Lower lobe of right lung (tissue), 2 donors: ENCODE results near the gene PAPPA. TPM values are rescaled to one million over a fixed set of nuclear protein-coding genes. Genes with fewer than 3 reads are reported as not detected.

Experiments used
- ATAC-seq, 2 donors: fragments of 200-7000 bp; cut with Tn5 transposase; one replicate each; pipeline ENCODE4 v1.9.1; 2020 to 2022; ENCODE audit warnings: mild to moderate bottlenecking in 2 of 2, moderate library complexity in 2 of 2
- DNase-seq: peaks from one replicate; pipeline ENCODE4 v3.0.0-alpha.2; 2020
- H3K27ac ChIP-seq: fragments of 200-600 bp; one replicate; pipeline ENCODE4 v1.8.0; 2022
- H3K27me3 ChIP-seq: fragments of 200-600 bp; one replicate; pipeline ENCODE4 v1.8.0; 2022; ENCODE audit warnings: low read depth
- H3K36me3 ChIP-seq: fragments of 200-600 bp; one replicate; pipeline ENCODE4 v1.8.0; 2022; ENCODE audit warnings: mild to moderate bottlenecking
- H3K4me1 ChIP-seq: fragments of 200-600 bp; one replicate; pipeline ENCODE4 v1.8.0; 2022
- H3K4me3 ChIP-seq: fragments of 200-600 bp; one replicate; pipeline ENCODE4 v1.8.0; 2022; ENCODE audit warnings: mild to moderate bottlenecking
- H3K9me3 ChIP-seq: fragments of 200-600 bp; one replicate; pipeline ENCODE4 v1.8.0; 2022
- intact Hi-C: fragments of 100-400 bp; cut with DNase I; formaldehyde crosslinking; loops from one replicate; pipeline ENCODE4 v1.11.0; 2022
- total RNA-seq: library from RNA; stranded (reverse); fragmentation: NEBNext Ultra II Directional; extraction: Animal tissue kit (Norgen Biotek cat#: 25700); gene quantifications from one replicate; pipeline ENCODE4 v1.2.1, GENCODE V29; 2021
- TF ChIP-seq, protein P1 (sequence below): fragments of 200-600 bp; IDR thresholded peaks from one replicate; pipeline ENCODE4 v1.8.0; 2022; ENCODE audit warnings: antibody characterized with exemption, mild to moderate bottlenecking
- donor health status: DM: no; HTN: yes; CAD: no; lungs with severe emphysema.

The PAPPA gene
- total RNA-seq, 1 donor from 2014 or later, result 2.2 TPM

DNA sequence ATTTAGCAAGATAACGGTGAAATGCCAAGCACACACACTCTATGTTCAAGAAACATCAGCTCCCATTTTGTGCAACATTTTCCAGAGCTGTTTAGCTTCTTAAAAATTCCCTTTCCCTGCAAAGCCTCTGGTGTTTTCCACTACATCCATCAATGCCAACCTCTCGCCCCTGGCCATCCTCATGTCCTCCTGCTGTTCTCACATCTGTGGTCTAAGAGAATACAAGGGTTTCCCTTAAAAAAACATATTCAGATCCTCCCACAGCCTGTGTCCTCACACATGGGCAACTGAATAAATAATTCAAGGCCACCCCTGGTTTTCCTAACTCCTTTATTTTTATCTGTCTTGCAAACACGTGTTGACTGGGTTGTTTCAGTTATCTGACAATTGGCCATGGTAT, 70.3 kb downstream of the PAPPA start:
- no peak for DNase-seq
- H3K27ac ChIP-seq, result no peak overlapping the region
- TF ChIP-seq, protein P1, sequence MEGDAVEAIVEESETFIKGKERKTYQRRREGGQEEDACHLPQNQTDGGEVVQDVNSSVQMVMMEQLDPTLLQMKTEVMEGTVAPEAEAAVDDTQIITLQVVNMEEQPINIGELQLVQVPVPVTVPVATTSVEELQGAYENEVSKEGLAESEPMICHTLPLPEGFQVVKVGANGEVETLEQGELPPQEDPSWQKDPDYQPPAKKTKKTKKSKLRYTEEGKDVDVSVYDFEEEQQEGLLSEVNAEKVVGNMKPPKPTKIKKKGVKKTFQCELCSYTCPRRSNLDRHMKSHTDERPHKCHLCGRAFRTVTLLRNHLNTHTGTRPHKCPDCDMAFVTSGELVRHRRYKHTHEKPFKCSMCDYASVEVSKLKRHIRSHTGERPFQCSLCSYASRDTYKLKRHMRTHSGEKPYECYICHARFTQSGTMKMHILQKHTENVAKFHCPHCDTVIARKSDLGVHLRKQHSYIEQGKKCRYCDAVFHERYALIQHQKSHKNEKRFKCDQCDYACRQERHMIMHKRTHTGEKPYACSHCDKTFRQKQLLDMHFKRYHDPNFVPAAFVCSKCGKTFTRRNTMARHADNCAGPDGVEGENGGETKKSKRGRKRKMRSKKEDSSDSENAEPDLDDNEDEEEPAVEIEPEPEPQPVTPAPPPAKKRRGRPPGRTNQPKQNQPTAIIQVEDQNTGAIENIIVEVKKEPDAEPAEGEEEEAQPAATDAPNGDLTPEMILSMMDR, result no peak
- H3K4me1 ChIP-seq, result no peaks in the 10 kb centered on the region
- intact Hi-C loops, result no loop called here
- H3K9me3 ChIP-seq, result no peaks in the 10 kb centered on the region
- ATAC-seq, result no peak
- no peaks in the 10 kb centered on the region for H3K36me3 ChIP-seq
- H3K27me3 ChIP-seq, result no peaks in the 10 kb centered on the region
- H3K4me3 ChIP-seq, result no peak overlapping the region

DNA sequence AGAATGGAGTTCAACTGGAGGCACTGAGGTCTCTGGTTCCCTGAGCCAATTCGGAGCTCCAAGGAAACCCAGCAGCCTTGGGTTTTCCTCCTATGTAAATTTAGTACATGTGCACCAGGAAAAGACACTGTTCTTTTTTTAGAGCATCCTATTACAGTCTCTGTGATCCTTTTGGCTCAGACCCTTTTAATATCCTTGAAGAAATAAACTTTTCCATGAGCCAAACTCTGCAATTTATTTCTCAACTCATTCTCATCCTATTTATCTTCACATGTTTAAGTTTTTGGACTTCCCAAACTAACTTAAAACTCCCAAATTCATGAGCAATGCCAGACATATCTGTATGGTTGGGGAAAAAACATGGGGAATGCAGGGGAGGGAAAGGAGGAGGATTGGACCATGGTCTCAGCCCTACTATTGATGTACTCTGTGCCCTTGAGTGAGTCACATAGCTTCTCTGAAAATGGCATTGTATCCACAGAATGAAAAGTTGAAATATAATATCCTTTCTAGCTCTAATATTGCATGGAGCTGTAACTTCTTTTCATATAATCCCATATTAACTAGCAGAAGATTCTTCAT, 76.6 kb downstream of the PAPPA start:
- TF ChIP-seq, protein P1, result no peak
- ATAC-seq, result no peak
- H3K36me3 ChIP-seq, result no peaks in the 10 kb centered on the region
- no peak overlapping the region for H3K27ac ChIP-seq
- intact Hi-C loops, result no loop called here
- no peak for DNase-seq
- no peaks in the 10 kb centered on the region for H3K4me1 ChIP-seq
- no peak overlapping the region for H3K4me3 ChIP-seq
- H3K9me3 ChIP-seq, result no peaks in the 10 kb centered on the region
- no peaks in the 10 kb centered on the region for H3K27me3 ChIP-seq

DNA sequence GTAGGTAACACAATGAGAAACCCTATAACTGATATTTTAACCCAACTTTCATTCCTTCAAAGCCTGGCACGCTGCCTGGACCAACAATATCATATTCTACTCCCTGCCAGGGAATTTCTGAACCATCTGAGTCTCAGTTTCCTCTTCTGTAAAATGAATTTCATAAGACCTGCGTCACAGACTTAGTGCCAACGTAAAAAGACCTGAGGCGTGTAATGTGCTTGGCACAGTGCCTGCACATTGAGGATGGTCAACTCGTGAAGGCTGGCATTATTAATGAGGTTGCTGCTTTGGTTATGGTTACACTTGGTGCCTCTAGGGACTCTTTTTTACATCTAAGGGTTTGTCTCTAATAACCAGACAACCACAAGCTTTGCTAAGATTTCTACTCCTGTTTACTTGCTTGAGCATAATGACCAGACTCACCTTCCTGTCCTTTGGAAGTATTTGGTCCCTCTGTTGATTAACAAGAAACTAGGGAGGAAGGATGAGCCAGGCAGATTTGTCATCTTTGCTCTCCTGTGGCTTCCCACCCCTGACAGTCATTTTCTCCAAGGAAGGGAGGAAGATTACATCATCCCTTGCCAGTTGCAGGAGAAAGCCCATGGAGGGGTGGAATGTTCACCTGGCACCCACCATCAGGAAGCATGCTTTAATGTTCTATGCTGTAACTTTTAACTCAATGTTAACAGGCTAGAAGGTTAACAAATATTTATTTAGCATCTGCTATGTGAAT, 79.0 kb downstream of the PAPPA start:
- Histone ChIP-seq H3K27ac (no peak overlapping the region), H3K27me3 (no peaks in the 10 kb centered on the region)

DNA sequence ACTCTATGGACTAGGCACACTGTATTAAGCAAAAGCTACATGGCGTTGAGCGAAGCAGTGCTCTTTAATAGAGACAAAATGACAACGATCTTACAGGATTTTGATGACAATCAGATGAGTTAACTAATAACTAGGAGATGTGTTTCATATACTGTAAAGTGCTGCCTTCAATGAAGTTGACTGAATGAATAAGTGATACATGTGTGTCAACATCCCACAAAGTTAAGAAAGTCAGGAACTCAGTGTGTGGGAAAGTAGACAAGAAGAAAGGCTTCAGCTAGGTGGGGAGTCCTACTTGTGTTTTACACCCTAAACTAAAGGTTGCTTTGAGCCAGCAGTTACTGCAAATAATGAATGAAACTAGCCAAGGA, 79.6 kb downstream of the PAPPA start:
- ATAC-seq (no peak), DNase-seq (no peak)
- intact Hi-C loops, result no loop called here
- H3K27me3 ChIP-seq, result no peaks in the 10 kb centered on the region
- H3K27ac ChIP-seq, result no peak overlapping the region
- H3K9me3 ChIP-seq, result no peaks in the 10 kb centered on the region
- no peak overlapping the region for H3K4me3 ChIP-seq
- TF ChIP-seq, protein P1, result no peak
- no peaks in the 10 kb centered on the region for H3K4me1 ChIP-seq
- H3K36me3 ChIP-seq, result no peaks in the 10 kb centered on the region

More for the DNA sequence above, 79.0 kb downstream of the PAPPA start:
- Histone ChIP-seq H3K4me3 (no peak overlapping the region), H3K4me1 (no peaks in the 10 kb centered on the region), H3K36me3 (no peaks in the 10 kb centered on the region), H3K9me3 (no peaks in the 10 kb centered on the region)
- TF ChIP-seq, protein P1, result no peak
- DNase-seq, result no peak
- intact Hi-C loops, result no loop called here
- ATAC-seq, result no peak

DNA sequence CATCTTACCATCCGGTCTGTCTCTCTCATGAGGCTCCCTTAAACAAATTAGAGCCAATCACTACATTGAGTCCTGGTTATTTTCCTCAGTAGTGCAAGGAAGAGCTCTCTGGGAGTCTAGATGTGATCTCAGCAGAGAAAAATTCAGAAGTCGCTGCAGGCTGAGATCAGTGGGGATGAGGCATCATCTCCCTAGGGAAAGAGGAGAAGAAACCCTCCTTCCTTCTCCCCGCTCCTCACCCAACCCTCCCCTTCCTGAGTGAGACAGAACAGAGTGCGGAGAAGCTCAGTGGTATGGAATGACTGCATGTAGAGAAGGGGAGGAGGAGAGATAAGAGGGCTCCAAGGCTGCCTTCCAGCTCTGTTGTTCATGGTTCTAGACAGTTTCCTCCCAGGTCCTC, 80.5 kb downstream of the PAPPA start:
- Histone ChIP-seq H3K4me3 (no peak overlapping the region), H3K9me3 (no peaks in the 10 kb centered on the region), H3K27ac (no peak overlapping the region), H3K27me3 (no peaks in the 10 kb centered on the region), H3K4me1 (peaks cover under 1% of the 10 kb centered on the region), H3K36me3 (no peaks in the 10 kb centered on the region)
- ATAC-seq, result no peak
- intact Hi-C loops, result no loop called here
- TF ChIP-seq, protein P1, result no peak
- DNase-seq, result no peak
